ENCODE data around the gene IL22RA2. TPM values are rescaled to one million over a fixed set of nuclear protein-coding genes. Genes with fewer than 3 reads are reported as not detected.
"Not testable (repeated sequence)": the region's sequence is repeated elsewhere in the genome, so short reads cannot be mapped to it uniquely, and the experiment has no call there.

IL22RA2 gene
- total RNA-seq, 4 donors from 2014 or later = not detected

- H3K36me3 ChIP-seq = no peaks in the 10 kb centered on the region
- DNase-seq = no peak
- intact Hi-C loops (cut with DNase I; ENCODE audit: low total_unique reads) = no loop called here
Observed at GRCh38 chr6:137112067-137112355, 61.4 kb downstream of the IL22RA2 start.

GRCh38 chr6:137111296-137112066, 62.0 kb downstream of the IL22RA2 start:
- intact Hi-C loops (cut with DNase I; ENCODE audit: low total_unique reads) = no loop called here
- Histone ChIP-seq H3K27ac (no peak overlapping the region), H3K36me3 (no peaks in the 10 kb centered on the region), H3K4me3 (no peak overlapping the region), H3K4me1 (no peaks in the 10 kb centered on the region), H3K9me3 (no peaks in the 10 kb centered on the region), H3K27me3 (no peaks in the 10 kb centered on the region)
- TF ChIP-seq CTCF (IDR thresholded peaks at IDR 0.05) = no peak
- TF ChIP-seq POLR2A (IDR thresholded peaks at IDR 0.05) = no peak
- DNase-seq = no peak

More at GRCh38 chr6:137112067-137112355, 61.4 kb downstream of the IL22RA2 start:
- no peaks in the 10 kb centered on the region for H3K9me3 ChIP-seq
- no peak overlapping the region for H3K4me3 ChIP-seq
- no peaks in the 10 kb centered on the region for H3K27me3 ChIP-seq
- TF ChIP-seq POLR2A (IDR thresholded peaks at IDR 0.05) (no peak), CTCF (IDR thresholded peaks at IDR 0.05) (no peak)
- H3K27ac ChIP-seq = no peak overlapping the region
- H3K4me1 ChIP-seq = no peaks in the 10 kb centered on the region

GRCh38 chr6:137107767-137108105, 65.7 kb downstream of the IL22RA2 start:
- TF ChIP-seq POLR2A (IDR thresholded peaks at IDR 0.05) = no peak
- TF ChIP-seq CTCF (IDR thresholded peaks at IDR 0.05) = no peak
- H3K27ac ChIP-seq = no peak overlapping the region
- no peaks in the 10 kb centered on the region for H3K9me3 ChIP-seq
- no peaks in the 10 kb centered on the region for H3K36me3 ChIP-seq
- no peak overlapping the region for H3K4me3 ChIP-seq
- H3K4me1 ChIP-seq = no peaks in the 10 kb centered on the region
- H3K27me3 ChIP-seq = no peaks in the 10 kb centered on the region
- intact Hi-C loops (cut with DNase I; ENCODE audit: low total_unique reads) = no loop called here
- DNase-seq = no peak

- H3K4me3 ChIP-seq; H3K4me1 ChIP-seq; intact Hi-C loops (cut with DNase I; ENCODE audit: low total_unique reads); H3K27me3 ChIP-seq; H3K27ac ChIP-seq; H3K36me3 ChIP-seq; DNase-seq; H3K9me3 ChIP-seq: not testable (repeated sequence)
Observed at GRCh38 chr6:137107047-137107766, 66.2 kb downstream of the IL22RA2 start.

- no peaks in the 10 kb centered on the region for H3K36me3 ChIP-seq
- H3K27me3 ChIP-seq = no peaks in the 10 kb centered on the region
- TF ChIP-seq POLR2A (IDR thresholded peaks at IDR 0.05) (no peak), CTCF (IDR thresholded peaks at IDR 0.05) (no peak)
- intact Hi-C loops (cut with DNase I; ENCODE audit: low total_unique reads) = no loop called here
- no peaks in the 10 kb centered on the region for H3K9me3 ChIP-seq
- H3K4me3 ChIP-seq = no peak overlapping the region
- no peak for DNase-seq
- no peak overlapping the region for H3K27ac ChIP-seq
- H3K4me1 ChIP-seq = no peaks in the 10 kb centered on the region
Observed at GRCh38 chr6:137106183-137106582, 67.3 kb downstream of the IL22RA2 start.

Measured in uterus (tissue), 4 donors.